ENCODE results near the gene ANKRD34A. TPM values are rescaled to one million over a fixed set of nuclear protein-coding genes. Genes with fewer than 3 reads are reported as not detected.

Gene ANKRD34A
- total RNA-seq, 1 experiment from 2014 or later: 1.1 TPM

DNA sequence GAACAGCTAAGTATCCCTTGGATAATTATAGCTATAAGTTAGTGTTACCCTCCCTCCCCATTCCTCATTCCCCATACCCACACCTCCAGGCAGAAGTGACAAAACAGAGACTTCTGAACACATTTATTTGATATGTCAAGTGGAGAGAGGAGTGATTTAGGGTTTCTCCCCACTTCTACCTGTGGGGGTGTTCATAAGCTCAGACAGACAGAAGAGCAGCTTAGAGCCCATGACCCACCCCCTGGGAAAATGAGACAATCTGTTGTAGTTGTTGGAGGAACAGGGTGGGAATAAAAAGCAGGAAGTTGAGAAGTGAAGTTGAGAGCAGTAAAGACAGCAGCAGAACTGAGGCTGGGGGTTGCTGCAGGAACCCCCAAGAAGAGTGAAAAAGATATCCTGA is 5.0 kb downstream of the ANKRD34A start:
- Histone ChIP-seq H3K79me2 (ENCODE audit: insufficient read depth, low read length) (no peaks in the 10 kb centered on the region), H3K27ac (ENCODE audit: low read depth, low read length) (no peak overlapping the region), H3K9me3 (ENCODE audit: control insufficient read depth in 1 of 2, insufficient read depth in 1 of 2, low read depth in 1 of 2, low read length in 2 of 2) (no peaks in the 10 kb centered on the region), H3K27me3 (ENCODE audit: insufficient read depth, low read length) (no peaks in the 10 kb centered on the region), H3K9ac (ENCODE audit: low read length) (no peak overlapping the region), H3K4me3 (replicated peaks in 1 of 2; ENCODE audit: low read depth in 1 of 2, low read length in 2 of 2) (no peak overlapping the region), H4K20me1 (ENCODE audit: insufficient read depth) (no peaks in the 10 kb centered on the region), H3K4me2 (ENCODE audit: low read length) (no peak overlapping the region), H3K4me1 (ENCODE audit: control insufficient read depth in 1 of 2, insufficient read depth in 2 of 2, low read length in 2 of 2) (peaks cover 27 to 45% of the 10 kb centered on the region in 2 experiments), H3K36me3 (ENCODE audit: control insufficient read depth in 1 of 2, insufficient read depth in 2 of 2, low read length in 2 of 2) (no peaks in the 10 kb centered on the region), H2AFZ (ENCODE audit: low read depth, low read length, poor library complexity, severe bottlenecking) (no peak overlapping the region), H3K9me2 (ENCODE audit: insufficient read depth) (no peaks in the 10 kb centered on the region)
- RAD21 ChIA-PET (ENCODE audit: low non-redundant PET in 1 of 2, low total read pairs in 2 of 2, uncharacterized antibody in 2 of 2, unreplicated experiment in 2 of 2): no interaction called here
- ATAC-seq (no peak), DNase-seq (ENCODE audit: low read depth, low spot score) (no peak)
- intact Hi-C loops (cut with micrococcal nuclease): no loop called here
- CTCF ChIA-PET: no interaction called here
- POLR2A ChIA-PET: interaction anchor here (1.2 to 1.8 kb wide), 2 partner anchors 101 to 678 kb away, joined by 3 to 12 read pairs; partner anchors contain the start of gene PIAS3
- TF ChIP-seq POLR2A (IDR thresholded peaks at IDR 0.05; ENCODE audit: borderline replicate concordance, extremely low read depth, insufficient read depth, insufficient read length) (no peak), MAX (IDR thresholded peaks at IDR 0.05) (no peak), REST (IDR thresholded peaks at IDR 0.05; ENCODE audit: low read depth) (no peak), SIN3A (IDR thresholded peaks at IDR 0.05; ENCODE audit: low read depth) (no peak)
- BruUV-seq (replicated peaks): no TSS peak

DNA sequence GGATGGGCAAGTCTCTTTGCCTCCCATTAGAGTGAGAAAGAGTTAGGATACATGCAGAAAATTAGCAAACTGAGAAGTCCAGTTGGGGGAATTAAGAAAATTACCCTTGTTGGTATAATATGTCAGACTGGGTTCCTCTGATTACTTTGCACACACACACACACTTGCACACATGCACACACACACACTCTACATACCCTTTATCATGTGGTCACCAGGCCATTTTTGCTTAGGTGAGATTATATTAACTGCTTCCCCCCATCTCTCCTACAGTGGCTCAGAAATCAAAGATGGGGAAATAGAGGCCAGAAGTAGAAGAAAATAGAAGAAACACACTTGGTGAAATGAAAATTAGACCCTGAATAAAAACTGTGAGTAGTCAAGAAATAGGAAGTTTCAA is 5.6 kb downstream of the ANKRD34A start:
- ChIA-PET CTCF (interaction anchor here (1.0 to 1.6 kb wide), 5 partner anchors 10 to 113 kb away, joined by 3 to 12 read pairs (median 5); partner anchors contain the start of genes NUDT17 and RBM8A), RAD21 (ENCODE audit: low non-redundant PET in 1 of 2, low total read pairs in 2 of 2, uncharacterized antibody in 2 of 2, unreplicated experiment in 2 of 2) (interaction anchor here in 1 of 2 experiments (1.5 kb wide), 1 partner anchor 126 kb away, joined by 3 read pairs; no protein-coding TSS in a partner anchor), POLR2A (interaction anchor here (1.0 to 2.0 kb wide), 8 partner anchors 11 to 678 kb away, joined by 3 to 16 read pairs (median 8); partner anchors contain the start of genes NUDT17, PIAS3 and RBM8A)
- peak overlapping the region; percentile 63; the same call in 1 of the 2 replicates for H3K9ac ChIP-seq (ENCODE audit: low read length)
- H3K4me1 ChIP-seq (ENCODE audit: control insufficient read depth in 1 of 2, insufficient read depth in 2 of 2, low read length in 2 of 2): peaks cover 25 to 39% of the 10 kb centered on the region in 2 experiments
- DNase-seq (ENCODE audit: low read depth, low spot score): no peak
- H3K4me2 ChIP-seq (ENCODE audit: low read length): peak overlapping the region; percentile 93
- no peak for TF ChIP-seq ZBTB33 (IDR thresholded peaks at IDR 0.05; ENCODE audit: extremely low read depth, insufficient replicate concordance, low read length)
- no peak for TF ChIP-seq SIN3A (IDR thresholded peaks at IDR 0.05; ENCODE audit: low read depth)
- no peak for TF ChIP-seq JUND (IDR thresholded peaks at IDR 0.05)
- TF ChIP-seq EZH2phosphoT487 (IDR thresholded peaks at IDR 0.05; ENCODE audit: borderline replicate concordance): no peak
- TF ChIP-seq CBX3 (IDR thresholded peaks at IDR 0.05; ENCODE audit: low read depth): no peak
- TF ChIP-seq SRF (IDR thresholded peaks at IDR 0.05; ENCODE audit: low read depth): no peak
- no peaks in the 10 kb centered on the region for H3K9me2 ChIP-seq (ENCODE audit: insufficient read depth)
- ATAC-seq: no peak
- H3K4me3 ChIP-seq (replicated peaks in 1 of 2; ENCODE audit: low read depth in 1 of 2, low read length in 2 of 2): no peak overlapping the region
- intact Hi-C loops (cut with micrococcal nuclease): no loop called here
- no peak overlapping the region for H3K27ac ChIP-seq (ENCODE audit: low read depth, low read length)
- no peaks in the 10 kb centered on the region for H3K36me3 ChIP-seq (ENCODE audit: control insufficient read depth in 1 of 2, insufficient read depth in 2 of 2, low read length in 2 of 2)
- no peaks in the 10 kb centered on the region for H4K20me1 ChIP-seq (ENCODE audit: insufficient read depth)
- no peaks in the 10 kb centered on the region for H3K9me3 ChIP-seq (ENCODE audit: control insufficient read depth in 1 of 2, insufficient read depth in 1 of 2, low read depth in 1 of 2, low read length in 2 of 2)
- no peaks in the 10 kb centered on the region for H3K27me3 ChIP-seq (ENCODE audit: insufficient read depth, low read length)
- no peaks in the 10 kb centered on the region for H3K79me2 ChIP-seq (ENCODE audit: insufficient read depth, low read length)
- no TSS peak for BruUV-seq (replicated peaks)
- no peak overlapping the region for H2AFZ ChIP-seq (ENCODE audit: low read depth, low read length, poor library complexity, severe bottlenecking)

All from HCT116 (cell line).